EH (cell line): ENCODE measurements around the gene C11orf97.
"Not testable (repeated sequence)": the region's sequence is repeated elsewhere in the genome, so short reads cannot be mapped to it uniquely, and the experiment has no call there.

ENCODE experiments used
- DNase-seq: peaks from one replicate; pipeline ENCODE4 v3.0.0-alpha.2; 2015; ENCODE audit warnings: low read depth

C11orf97 gene

DNA sequence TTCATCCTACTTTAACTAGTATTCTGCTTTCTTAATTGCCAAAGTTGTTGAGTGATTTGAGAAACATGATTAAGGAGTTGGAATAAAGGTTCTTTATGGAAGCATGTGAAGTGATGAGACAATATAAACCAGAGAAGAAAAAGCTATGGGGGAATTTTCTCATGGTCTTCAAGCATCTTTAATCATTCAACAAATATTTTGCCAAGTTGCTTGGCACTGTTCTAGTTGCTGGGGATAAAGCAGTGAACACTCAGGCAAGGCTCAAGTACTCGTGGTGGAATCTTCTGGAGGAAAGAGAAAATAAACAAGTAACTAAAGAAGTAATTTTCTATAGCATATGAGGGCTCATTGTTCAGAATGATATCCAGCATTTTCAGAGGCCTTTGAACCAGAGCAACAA, 45.7 kb downstream of the C11orf97 start:
- DNase-seq = peak; percentile 74

GRCh38 chr11:94558468-94558867, 46.2 kb downstream of the C11orf97 start:
- no peak for DNase-seq

- no peak for DNase-seq
These were observed 46.7 kb downstream of the C11orf97 start for GRCh38 chr11:94558932-94559331.

DNA sequence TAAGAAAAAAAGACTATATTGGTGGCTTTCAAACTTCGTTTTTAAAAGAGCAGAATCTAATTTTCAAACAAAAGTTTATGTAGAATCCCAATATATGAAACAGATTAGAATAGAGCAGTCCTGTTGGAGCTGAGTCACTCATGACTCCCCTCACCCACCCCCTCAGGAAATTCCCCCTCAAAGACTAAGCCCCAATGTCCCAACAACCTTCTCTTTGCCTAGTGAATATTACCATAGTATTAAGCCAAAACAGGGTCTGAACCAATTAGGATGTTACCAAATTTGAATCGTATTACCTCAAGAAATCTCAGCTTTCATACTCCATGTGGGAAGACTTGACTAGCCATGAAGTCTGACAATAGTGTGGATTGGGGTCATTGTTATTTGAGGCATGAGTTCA, 47.1 kb downstream of the C11orf97 start:
- DNase-seq = no peak

GRCh38 chr11:94560834-94561233, 48.6 kb downstream of the C11orf97 start:
- DNase-seq = peak; percentile 34

DNA sequence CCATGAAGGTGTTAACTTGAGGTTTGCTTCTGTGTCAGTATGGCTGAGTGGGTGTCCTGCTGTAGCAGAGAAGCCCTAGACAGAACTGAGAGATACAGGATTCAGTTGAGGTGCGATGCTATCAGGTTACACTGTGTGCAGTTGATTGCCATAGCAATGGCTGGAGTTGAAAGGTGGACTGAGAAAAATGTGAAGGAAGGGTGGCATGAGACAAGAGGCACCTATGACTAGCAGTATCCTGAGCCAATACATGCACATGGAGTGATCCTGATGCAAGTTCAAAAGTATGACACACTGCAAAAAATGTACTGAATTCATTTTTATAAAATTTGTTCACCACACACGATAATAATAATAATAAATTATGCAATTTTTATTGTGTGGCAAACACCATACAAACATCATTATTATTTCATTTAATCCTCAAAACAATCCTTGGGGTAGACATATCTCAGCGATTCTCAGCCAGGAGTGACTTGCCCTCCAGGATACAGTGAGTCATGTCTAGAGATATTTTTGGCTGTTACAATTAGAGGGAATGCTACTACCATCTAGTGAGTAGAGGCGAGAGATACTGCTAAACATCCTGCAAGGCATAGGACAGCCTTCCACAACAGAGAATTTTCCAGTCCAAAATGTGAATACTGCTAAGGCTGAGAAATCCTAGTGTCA, 51.1 kb downstream of the C11orf97 start:
- peak; percentile 82 for DNase-seq

DNA sequence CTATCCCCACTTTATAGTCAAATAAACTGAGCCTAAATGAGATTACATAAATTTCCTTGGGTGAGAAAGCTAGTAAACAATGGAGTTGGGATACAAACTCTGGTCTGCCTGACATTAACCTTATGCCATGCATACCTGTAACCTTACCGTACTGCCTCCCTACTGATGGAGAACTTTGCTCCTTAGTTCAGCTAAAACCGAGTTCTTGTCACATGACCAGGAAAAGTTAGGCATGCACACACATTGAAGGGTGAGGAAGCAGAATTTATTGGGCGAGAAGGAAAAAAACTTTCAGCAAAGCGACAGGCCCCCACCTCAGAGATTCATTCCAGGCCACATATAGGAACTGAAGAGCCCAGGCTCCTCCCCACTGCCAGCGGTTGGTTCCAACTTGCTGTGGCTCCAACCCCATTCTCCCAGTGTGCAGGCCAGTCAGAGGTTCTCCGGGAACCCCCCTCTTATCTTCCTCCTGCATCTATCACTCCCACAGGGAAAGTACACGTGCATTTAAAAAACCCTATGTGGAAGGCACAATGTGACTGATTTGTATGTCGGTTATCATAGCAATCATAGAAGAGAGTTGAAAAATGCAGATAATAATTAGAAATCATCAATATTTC, 51.7 kb downstream of the C11orf97 start:
- DNase-seq = no peak

DNA sequence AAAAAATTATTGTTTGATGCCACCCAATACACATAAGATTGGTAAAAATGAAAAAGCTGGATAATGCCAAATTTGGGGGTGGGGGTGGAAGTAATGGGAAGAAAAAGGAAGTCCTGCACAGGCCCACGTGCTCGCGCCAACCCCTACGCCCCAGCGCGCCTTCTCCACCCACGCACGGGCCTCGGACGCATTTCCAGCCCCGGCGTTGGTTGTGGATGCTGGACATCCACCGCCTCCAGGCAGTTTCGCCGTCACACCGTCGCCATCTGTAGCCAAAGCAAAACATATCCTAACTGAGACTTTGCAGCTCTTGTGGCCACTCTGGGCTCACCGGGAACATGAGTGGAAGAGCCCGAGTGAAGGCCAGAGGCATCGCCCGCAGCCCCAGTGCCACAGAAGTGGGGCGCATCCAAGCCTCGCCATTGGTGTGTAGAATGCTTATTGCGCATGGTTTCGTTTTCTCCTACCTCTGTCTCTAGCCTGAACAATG, 55.0 kb downstream of the C11orf97 start, which contains the start of gene PIWIL4:
TSS of gene PIWIL4 (plus strand) at position 188 of the 490 bp plus-strand sequence. CDS start at position 339, 151 bp downstream.
- DNase-seq = no peak

DNA sequence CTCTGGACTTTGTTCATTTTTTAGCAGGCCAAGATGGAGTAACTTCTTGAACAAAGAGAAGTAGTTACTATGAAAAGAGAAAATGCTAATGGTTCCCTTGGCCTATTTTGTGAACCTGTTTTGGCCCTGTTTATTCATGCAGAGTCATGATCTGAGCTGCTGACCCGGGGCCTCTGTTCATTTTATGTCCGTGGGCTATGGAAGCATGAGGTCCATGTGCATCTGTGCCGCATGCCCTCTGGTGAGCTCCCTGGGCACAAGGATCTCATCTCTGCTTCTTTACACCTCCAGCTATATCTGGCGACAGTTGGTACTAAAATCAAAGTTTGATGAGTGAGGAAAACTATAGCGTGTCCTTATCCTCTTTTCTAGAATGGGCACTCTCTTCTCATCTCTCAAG, 55.9 kb downstream of the C11orf97 start:
- no peak for DNase-seq

GRCh38 chr11:94568717-94569116, 56.5 kb downstream of the C11orf97 start:
- DNase-seq = no peak

GRCh38 chr11:94572975-94573374, 60.7 kb downstream of the C11orf97 start:
- not testable (repeated sequence) for DNase-seq

GRCh38 chr11:94574193-94574961, 62.1 kb downstream of the C11orf97 start:
- DNase-seq = peak; percentile 90

DNA sequence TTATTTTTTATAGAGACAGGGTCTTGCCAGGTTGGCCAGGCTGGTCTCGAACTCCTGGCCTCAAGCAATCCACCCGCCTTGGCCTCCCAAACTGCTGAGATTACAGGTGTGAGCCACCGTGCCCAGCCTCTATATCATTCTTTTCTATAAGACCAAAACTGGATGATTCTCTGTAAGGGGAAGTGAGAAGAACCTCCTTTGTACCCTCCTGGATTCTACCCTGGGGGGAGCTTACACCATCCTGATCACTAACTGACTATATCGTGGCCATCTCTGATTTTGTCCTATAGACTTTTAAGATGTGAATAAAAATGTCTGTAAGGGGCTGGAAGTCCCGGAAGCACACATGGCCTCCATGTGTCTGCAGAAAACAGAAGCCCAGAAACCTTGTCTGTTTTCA, 64.0 kb downstream of the C11orf97 start:
- no peak for DNase-seq

DNA sequence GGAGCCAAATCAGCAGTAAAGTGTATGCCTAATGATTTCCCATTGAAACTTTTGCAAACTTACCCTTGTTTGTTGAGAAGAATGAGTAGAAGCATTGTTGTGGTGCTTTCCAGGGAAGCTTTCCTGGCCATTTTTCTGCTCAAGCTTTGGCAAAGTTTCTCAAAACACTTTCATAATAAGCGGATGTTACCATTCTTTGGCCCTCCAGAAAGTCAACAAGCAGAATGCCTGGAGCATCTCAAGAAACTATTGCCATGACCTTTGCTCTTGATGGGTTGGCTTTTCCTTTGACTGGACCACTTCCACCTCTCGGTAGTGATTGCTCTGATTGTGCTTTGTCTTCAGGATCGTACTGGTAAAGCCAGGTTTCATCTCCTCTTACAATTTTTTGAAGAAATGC, 65.6 kb downstream of the C11orf97 start:
- no peak for DNase-seq
